NK-92 treated with Interleukin-12 subunit alpha and Interleukin-12 subunit beta, amount 100 ng/mL, for 24 hours (cell line): ENCODE measurements around the gene OSBPL10.

Experiments
- DNase-seq: peaks from one replicate; lab custom pipeline; 2025; lab: John Stamatoyannopoulos, UW

OSBPL10 gene

GRCh38 chr3:31661286-31661685, 319.8 kb downstream of the OSBPL10 start:
- DNase-seq, result no peak

- DNase-seq, result no peak
These were observed 321.8 kb downstream of the OSBPL10 start for GRCh38 chr3:31659246-31659645.

DNA sequence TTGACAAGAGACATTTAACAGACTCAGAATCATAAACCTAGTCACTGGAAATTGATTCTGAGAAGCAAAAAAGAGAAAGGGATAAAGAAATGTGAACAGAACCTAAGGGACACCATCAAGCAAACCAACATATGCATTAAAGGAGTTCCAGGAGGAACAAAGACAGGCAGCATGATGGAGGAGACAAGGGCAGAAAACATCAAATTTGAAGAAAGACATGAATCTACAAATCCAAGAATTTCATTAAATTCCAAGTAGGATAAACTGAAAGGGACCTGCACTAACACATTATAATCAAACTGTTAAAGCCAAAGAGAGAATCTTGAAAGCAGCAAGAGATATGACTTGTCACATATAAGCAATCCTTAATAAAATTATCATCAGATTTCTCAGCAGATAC, 326.1 kb downstream of the OSBPL10 start:
- DNase-seq, result no peak

- DNase-seq, result no peak
These were observed 327.6 kb downstream of the OSBPL10 start for GRCh38 chr3:31653464-31653863.

- no peak for DNase-seq
These were observed 328.8 kb downstream of the OSBPL10 start for GRCh38 chr3:31652296-31652695.

DNA sequence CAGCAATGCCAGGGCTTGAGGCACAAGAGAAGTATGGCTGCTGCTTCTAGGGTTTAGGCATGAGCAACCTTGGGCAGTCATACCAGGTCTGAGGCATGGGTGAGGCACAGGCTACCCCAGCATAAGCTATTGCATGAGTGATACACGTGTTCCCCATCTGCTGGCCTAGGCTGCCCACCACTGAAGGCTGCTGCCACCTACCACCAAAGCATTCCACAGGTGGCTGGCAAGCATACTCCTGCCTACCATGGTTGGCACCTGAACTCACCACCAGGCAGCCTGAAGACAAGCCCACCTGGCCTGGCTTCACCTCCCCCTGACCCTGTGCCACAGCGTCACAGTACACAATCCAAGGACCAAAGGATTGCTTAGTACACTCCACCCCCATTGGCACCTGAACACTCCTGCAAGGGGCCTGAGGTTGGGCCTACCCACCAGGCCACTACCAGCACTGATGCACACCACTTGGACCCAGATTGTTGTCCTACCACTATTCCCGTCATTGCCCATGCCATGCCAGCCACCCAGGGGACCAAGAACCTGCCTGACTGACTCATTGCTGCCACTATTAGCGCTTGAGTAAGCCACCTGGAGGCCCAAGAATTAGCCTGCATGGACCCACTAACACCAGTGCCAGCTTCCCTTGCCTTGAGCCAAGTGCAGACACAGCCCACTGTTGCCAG, 332.6 kb downstream of the OSBPL10 start:
- DNase-seq, result no peak

DNA sequence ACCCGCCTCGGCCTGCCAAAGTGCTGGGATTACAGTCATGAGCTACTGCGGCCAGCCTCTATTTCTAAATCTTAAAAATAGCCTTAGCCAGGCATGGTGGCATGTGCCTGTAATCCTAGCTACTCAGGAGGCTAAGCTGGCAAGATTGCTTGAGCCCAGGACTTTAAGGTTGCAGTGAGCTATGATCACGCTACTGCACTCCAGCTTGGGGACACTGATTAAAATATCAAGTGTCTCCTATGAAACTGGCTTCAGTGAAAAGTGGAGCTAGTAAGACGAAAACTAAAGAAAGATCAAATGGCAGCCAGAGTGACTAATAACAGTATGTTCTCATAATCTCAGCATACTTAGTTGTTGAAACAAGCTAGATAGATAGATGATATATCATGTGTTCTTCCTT, 335.8 kb downstream of the OSBPL10 start:
- DNase-seq, result no peak

GRCh38 chr3:31639828-31640227, 341.2 kb downstream of the OSBPL10 start:
- DNase-seq, result no peak

- DNase-seq, result no peak
These were observed 344.2 kb downstream of the OSBPL10 start for GRCh38 chr3:31636694-31637442.

GRCh38 chr3:31636049-31636448, 345.0 kb downstream of the OSBPL10 start:
- no peak for DNase-seq

- no peak for DNase-seq
These were observed 345.5 kb downstream of the OSBPL10 start for GRCh38 chr3:31635545-31635944.

GRCh38 chr3:31634476-31634875, 346.6 kb downstream of the OSBPL10 start:
- no peak for DNase-seq

DNA sequence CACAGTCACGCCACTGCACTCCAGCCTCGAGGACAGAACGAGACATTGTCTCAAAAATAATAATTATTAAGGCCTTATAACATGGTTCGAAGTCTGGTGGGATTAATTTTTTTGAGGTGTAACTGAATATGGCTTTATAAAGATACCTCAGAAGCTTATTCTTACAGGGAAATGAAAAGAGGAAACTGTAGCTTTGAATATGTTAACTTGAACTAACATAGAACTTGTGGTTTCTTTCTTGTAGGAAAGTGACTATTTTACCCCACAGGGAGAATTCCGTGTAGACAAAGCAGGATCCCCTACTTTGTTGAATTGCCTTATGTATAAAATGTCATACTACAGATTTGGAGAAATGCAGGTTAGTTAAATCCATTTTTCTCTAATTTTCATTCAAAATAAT, 352.0 kb downstream of the OSBPL10 start:
- DNase-seq, result no peak

- DNase-seq, result no peak
These were observed 355.7 kb downstream of the OSBPL10 start for GRCh38 chr3:31625358-31625757.

- no peak for DNase-seq
These were observed 356.9 kb downstream of the OSBPL10 start for GRCh38 chr3:31624083-31624709.

DNA sequence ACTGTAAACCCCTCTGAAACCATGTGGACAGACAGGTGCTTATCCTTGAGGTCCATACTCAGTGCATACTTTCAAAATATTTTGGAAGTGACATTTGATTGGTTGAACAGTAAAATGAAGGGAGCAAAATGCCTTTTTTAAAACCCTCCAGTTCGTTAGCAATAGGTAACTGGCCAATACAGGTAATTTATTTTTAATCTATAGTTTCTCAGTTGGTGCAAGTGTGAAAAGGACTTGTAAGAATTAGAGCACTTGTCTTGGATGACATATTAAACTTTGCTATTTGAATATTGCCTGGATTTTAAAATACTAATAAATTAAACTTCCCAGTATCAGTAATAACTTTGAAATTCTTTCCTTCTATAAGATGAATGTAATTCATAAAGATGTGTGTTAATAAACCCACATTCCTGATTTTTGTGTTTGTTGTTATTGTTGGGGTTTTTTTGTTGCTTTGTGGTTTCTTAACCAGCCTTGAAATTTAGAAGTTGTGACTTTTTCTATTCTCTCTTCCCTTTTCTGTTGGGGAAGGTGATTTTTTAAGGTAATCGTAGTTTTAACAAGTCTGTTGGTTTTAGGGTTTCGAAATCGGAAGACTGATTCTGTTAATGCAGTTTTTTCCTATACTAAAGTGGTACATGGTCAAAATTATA, 358.3 kb downstream of the OSBPL10 start:
- no peak for DNase-seq

DNA sequence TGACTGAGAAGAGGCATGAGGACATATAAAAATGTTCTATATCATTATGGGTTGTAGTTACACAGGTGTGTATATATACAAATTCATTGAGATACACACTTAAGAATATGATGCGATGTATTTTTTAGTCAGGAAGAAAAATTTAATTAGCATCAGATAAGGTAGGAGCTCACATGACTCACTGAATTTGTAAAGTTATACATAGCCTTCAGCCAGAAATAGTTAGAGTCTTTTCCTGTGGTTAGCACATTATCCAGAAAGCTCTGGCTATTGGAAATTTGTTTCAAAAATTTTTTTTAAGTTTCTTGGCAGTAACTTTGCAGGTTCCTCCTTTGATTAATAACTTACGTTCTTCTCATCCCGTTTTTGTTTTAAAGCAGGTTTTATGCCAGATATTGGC, 359.7 kb downstream of the OSBPL10 start:
- no peak for DNase-seq

- no peak for DNase-seq
These were observed 360.4 kb downstream of the OSBPL10 start for GRCh38 chr3:31620656-31621055.

DNA sequence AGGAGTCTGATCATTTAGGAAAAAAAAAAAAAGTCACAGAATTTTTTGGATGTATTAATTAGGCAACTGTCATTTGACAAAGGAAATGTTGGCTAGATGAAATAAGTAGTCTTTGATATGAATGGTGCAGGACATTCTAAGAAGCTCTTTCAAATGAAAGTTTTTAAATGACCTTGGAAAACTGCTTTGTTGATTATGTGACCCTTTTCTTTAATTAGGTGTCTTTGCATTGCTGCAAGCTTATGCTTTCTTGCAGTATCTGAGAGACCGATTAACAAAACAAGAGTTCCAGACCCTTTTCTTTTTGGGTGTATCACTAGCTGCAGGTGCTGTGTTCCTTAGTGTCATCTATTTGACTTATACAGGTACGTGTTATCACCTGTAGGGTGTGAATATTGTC, 364.4 kb downstream of the OSBPL10 start:
- DNase-seq, result no peak

GRCh38 chr3:31615071-31615875, 365.8 kb downstream of the OSBPL10 start:
- no peak for DNase-seq

DNA sequence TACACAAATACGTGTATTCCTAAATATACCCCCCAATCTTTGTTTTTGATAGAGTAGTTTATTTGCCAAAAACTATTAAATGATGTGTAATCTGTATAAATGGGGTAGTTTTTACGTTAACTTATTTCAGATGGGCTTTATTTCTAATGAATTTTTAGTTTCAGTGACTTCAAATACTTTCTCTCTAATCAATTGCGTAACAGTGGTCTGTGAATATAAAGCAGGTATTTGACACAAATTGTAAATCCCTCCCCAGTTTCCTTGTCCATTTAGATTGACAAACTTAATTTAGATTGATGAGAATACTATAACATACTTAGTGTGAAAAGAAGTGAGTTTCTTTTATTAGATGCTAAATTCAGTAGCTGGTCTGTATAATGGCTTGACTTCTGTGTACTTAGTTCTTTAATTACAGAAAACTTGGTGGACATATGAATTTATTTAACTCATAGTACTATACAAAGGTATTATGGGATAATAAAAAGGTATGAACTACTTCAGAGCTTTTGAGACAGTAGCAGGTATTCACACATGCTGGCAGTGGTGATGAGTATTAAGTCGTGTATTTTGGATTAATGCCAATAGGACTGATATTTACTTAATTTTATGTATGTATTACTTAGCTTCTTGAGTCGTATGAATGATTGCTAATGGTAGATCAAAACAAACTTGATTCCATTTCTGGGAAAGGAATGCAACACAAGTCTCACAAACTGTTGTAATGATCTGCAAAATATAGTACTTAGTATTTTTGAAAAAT, 366.7 kb downstream of the OSBPL10 start:
- no peak for DNase-seq
